ENCODE results near the gene ZC3H4. TPM values are rescaled to one million over a fixed set of nuclear protein-coding genes. Genes with fewer than 3 reads are reported as not detected.
"Not testable (repeated sequence)": the region's sequence is repeated elsewhere in the genome, so short reads cannot be mapped to it uniquely, and the experiment has no call there.

ZC3H4 gene
- total RNA-seq, 1 donor from 2014 or later, result 94.7 TPM

GRCh38 chr19:47143322-47144073 lies 29.9 kb upstream of the ZC3H4 start:
- H3K9me3 Mint-ChIP-seq (ENCODE audit: low read depth), result no peaks in the 10 kb centered on the region
- H3K4me3 Mint-ChIP-seq (ENCODE audit: low read depth), result no peak overlapping the region
- H3K4me1 Mint-ChIP-seq (ENCODE audit: low read depth), result peaks cover 15% of the 10 kb centered on the region
- no peaks in the 10 kb centered on the region for H3K27me3 Mint-ChIP-seq
- DNase-seq (ENCODE audit: low spot score, unreplicated experiment), result no peak
- H3K27ac Mint-ChIP-seq, result peak overlapping the region; percentile 77
- TF ChIP-seq, protein P1, sequence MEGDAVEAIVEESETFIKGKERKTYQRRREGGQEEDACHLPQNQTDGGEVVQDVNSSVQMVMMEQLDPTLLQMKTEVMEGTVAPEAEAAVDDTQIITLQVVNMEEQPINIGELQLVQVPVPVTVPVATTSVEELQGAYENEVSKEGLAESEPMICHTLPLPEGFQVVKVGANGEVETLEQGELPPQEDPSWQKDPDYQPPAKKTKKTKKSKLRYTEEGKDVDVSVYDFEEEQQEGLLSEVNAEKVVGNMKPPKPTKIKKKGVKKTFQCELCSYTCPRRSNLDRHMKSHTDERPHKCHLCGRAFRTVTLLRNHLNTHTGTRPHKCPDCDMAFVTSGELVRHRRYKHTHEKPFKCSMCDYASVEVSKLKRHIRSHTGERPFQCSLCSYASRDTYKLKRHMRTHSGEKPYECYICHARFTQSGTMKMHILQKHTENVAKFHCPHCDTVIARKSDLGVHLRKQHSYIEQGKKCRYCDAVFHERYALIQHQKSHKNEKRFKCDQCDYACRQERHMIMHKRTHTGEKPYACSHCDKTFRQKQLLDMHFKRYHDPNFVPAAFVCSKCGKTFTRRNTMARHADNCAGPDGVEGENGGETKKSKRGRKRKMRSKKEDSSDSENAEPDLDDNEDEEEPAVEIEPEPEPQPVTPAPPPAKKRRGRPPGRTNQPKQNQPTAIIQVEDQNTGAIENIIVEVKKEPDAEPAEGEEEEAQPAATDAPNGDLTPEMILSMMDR (IDR thresholded peaks at IDR 0.05; ENCODE audit: unreplicated experiment), result no peak
- peaks cover 37% of the 10 kb centered on the region for H3K36me3 Mint-ChIP-seq (ENCODE audit: insufficient read depth)

DNA sequence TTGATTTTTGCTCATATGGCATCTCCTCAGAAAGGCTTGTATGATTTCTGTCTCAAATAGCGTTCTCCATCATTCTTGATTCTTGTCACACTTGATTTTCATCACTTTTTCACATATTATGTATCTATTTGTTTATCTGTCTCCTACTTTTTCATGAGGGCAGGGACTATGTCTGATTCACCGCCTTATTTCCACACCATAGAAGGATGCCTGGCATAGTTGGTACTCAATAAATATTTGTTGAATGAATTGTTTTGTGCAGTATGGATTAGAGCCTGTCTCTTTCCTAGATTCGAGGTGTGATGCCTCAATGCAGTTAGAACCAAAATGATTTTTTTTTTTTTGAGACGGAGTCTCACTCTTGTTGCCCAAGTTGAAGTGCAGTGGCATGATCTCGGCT lies 29.2 kb upstream of the ZC3H4 start:
- H3K9me3 Mint-ChIP-seq (ENCODE audit: low read depth), result no peaks in the 10 kb centered on the region
- DNase-seq (ENCODE audit: low spot score, unreplicated experiment), result no peak
- no peaks in the 10 kb centered on the region for H3K27me3 Mint-ChIP-seq
- TF ChIP-seq, protein P1 (IDR thresholded peaks at IDR 0.05; ENCODE audit: unreplicated experiment), result no peak
- peaks cover 13% of the 10 kb centered on the region for H3K4me1 Mint-ChIP-seq (ENCODE audit: low read depth)
- peak overlapping the region; percentile 74 for H3K27ac Mint-ChIP-seq
- peaks cover 36% of the 10 kb centered on the region for H3K36me3 Mint-ChIP-seq (ENCODE audit: insufficient read depth)
- no peak overlapping the region for H3K4me3 Mint-ChIP-seq (ENCODE audit: low read depth)

GRCh38 chr19:47141695-47142094 lies 28.1 kb upstream of the ZC3H4 start:
- H3K9me3 Mint-ChIP-seq (ENCODE audit: low read depth), result no peaks in the 10 kb centered on the region
- DNase-seq (ENCODE audit: low spot score, unreplicated experiment), result no peak
- no peaks in the 10 kb centered on the region for H3K27me3 Mint-ChIP-seq
- TF ChIP-seq, protein P1 (IDR thresholded peaks at IDR 0.05; ENCODE audit: unreplicated experiment), result no peak
- peaks cover 13% of the 10 kb centered on the region for H3K4me1 Mint-ChIP-seq (ENCODE audit: low read depth)
- H3K27ac Mint-ChIP-seq, result no peak overlapping the region
- peaks cover 31% of the 10 kb centered on the region for H3K36me3 Mint-ChIP-seq (ENCODE audit: insufficient read depth)
- no peak overlapping the region for H3K4me3 Mint-ChIP-seq (ENCODE audit: low read depth)

DNA sequence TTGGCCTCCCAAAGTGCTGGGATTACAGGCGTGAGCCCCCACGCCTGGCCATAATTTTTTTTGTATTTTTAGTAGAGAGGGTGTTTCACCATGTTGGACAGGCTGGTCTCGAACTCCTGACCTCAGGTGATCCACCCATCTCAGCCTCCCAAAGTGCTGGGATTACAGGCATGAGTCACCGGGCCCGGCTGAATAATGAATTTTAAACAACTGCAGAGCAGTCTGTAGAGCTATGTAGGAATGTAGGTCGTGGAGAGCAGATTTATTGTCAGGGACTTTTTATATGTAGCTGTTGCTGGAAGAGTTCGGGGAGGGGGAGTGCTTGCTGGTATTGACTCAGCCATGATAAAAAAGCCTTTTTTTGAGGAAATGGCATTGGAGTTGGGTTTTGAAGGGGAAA lies 27.7 kb upstream of the ZC3H4 start:
- H3K9me3 Mint-ChIP-seq (ENCODE audit: low read depth); DNase-seq (ENCODE audit: low spot score, unreplicated experiment); H3K4me3 Mint-ChIP-seq (ENCODE audit: low read depth); H3K27me3 Mint-ChIP-seq: not testable (repeated sequence)
- peaks cover 26% of the 10 kb centered on the region for H3K36me3 Mint-ChIP-seq (ENCODE audit: insufficient read depth)
- H3K4me1 Mint-ChIP-seq (ENCODE audit: low read depth), result peaks cover 13% of the 10 kb centered on the region
- peak overlapping the region; percentile 7 for H3K27ac Mint-ChIP-seq

- peak overlapping the region; percentile 100 for H3K4me3 Mint-ChIP-seq (ENCODE audit: low read depth)
- peaks cover 38% of the 10 kb centered on the region for H3K4me1 Mint-ChIP-seq (ENCODE audit: low read depth)
- TF ChIP-seq, protein P1 (IDR thresholded peaks at IDR 0.05; ENCODE audit: unreplicated experiment), result no peak
- H3K9me3 Mint-ChIP-seq (ENCODE audit: low read depth), result peaks cover 4% of the 10 kb centered on the region
- peak overlapping the region; percentile 67 for H3K27ac Mint-ChIP-seq
- H3K36me3 Mint-ChIP-seq (ENCODE audit: insufficient read depth), result peaks cover 32% of the 10 kb centered on the region
- H3K27me3 Mint-ChIP-seq, result no peaks in the 10 kb centered on the region
- no peak for DNase-seq (ENCODE audit: low spot score, unreplicated experiment)
Measured at GRCh38 chr19:47135156-47135555, 21.6 kb upstream of the ZC3H4 start.

DNA sequence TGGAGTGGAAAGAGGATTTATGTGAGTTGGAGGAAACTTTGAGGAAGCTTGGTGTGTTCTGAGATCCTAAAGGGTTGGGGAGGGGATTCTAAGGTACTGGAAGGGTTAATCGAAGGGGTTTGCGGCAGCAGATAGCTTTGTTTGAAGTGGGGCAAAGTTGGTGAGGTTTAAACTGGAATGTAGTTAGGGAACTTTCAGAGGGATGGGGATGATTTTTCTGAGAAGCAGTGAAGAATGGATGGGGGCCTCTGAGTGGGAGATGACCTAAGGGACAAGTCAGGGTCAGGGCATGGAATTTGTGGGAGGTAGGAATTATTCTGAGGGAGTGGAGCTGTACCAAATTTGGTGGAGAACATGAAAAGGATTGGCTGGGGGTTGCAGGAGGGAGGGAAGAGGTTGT lies 21.0 kb upstream of the ZC3H4 start:
- Mint-ChIP-seq H3K27ac (peak overlapping the region; percentile 90), H3K4me1 (ENCODE audit: low read depth) (peaks cover 38% of the 10 kb centered on the region), H3K9me3 (ENCODE audit: low read depth) (peaks cover 4% of the 10 kb centered on the region), H3K27me3 (no peaks in the 10 kb centered on the region), H3K4me3 (ENCODE audit: low read depth) (peak overlapping the region; percentile 100), H3K36me3 (ENCODE audit: insufficient read depth) (peaks cover 32% of the 10 kb centered on the region)
- TF ChIP-seq, protein P1 (IDR thresholded peaks at IDR 0.05; ENCODE audit: unreplicated experiment), result no peak
- DNase-seq (ENCODE audit: low spot score, unreplicated experiment), result no peak

Measured in progenitor cell of endocrine pancreas (in vitro differentiated cells).